ENCODE measurements around the gene XRCC5. TPM values are rescaled to one million over a fixed set of nuclear protein-coding genes. Genes with fewer than 3 reads are reported as not detected.

The XRCC5 gene
- total RNA-seq, 1 experiment from 2014 or later = 390 TPM

DNA sequence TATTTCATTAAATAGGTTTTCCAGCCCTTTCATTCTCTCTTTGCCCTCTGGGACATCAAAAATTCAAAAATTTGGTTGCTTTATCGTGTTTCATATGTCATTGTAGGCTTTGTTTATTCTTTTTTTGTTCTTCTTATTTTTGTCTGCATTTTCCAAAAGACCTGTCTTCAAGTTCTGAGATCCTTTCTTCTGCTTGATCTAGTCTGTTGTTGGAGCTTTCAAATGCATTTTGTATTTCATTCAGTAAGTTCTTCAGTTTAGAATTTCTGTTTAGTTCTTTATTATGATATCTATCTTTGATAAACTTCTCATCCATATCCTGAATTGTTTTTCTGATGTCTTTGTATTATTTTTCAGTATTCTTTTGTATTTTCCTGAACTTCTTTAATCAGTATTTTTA lies 123.6 kb downstream of the XRCC5 start:
- no peak for DNase-seq (ENCODE audit: low spot score)

DNA sequence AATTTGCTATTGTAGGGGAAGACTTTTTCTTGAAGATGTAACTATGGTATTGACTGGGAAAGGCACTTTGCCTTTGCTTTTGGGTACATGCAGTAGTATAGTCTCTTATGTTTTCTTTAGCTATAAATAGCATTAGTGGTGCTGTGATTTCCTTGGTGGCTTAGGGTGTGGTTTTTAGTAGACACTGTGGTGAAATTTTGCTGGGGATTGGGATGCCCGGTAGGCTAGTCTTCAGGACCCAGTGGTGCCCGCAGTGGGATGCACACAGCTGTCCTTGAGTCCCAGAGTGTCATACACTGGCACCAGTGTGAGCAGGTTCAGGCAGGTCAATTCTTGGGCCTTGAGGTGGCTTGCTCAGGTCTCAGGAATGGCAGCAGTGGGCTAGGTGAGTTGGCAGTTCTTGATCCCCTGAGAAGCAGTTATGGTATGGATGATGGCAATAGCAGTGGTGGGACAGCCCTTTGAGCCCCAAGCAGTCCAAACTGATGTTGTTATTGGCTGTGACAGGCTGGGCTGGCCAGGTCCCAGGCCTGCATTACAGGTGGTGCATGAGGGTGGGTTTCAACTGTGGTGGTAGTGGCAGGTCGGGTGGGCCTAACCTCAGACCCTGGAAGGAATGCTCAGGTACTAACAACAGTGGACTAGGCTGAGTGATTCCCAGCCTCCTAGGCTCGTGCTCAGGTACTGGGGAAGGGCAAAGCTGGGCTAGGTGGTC lies 124.3 kb downstream of the XRCC5 start:
- DNase-seq (ENCODE audit: low spot score) = no peak

DNA sequence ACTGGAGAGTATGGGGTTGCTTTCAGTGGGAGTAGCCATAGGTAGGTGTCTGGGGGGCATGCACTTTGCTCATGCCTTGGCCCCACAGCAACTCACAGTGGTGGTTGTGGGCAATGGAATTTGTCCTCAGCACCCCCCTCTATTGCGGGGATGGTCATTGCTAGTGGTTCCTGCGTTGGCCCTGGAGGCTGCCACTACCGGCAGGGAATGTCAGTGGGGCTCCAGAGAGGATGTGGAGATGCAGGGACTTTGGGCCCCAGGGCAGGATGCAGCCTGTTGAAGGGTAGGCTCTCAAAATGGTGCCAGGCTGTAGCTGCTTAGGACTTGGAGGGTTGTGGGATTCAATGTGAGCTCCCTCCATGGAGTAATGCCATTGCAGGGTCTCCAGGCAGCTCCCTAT lies 125.0 kb downstream of the XRCC5 start:
- DNase-seq (ENCODE audit: low spot score) = no peak

DNA sequence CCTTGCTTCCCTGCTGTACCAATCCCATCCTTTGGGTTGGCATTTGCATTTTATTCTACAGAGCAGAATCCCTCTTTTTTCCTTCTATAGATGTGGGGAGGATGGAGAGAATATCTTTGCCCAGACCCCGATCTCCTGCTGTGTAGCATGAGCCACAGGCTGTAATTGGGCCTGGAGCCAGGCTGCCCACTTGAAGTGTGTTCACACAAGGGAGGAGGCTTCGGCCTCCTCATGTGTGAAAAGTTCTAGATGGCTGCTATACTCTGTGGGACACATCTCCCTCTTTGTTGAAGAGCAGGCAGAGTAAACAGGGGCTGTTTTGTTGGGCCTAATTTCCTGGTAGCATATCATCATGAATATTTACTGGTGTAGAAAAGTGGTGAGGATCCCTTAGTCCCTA lies 126.3 kb downstream of the XRCC5 start:
- DNase-seq (ENCODE audit: low spot score) = no peak

DNA sequence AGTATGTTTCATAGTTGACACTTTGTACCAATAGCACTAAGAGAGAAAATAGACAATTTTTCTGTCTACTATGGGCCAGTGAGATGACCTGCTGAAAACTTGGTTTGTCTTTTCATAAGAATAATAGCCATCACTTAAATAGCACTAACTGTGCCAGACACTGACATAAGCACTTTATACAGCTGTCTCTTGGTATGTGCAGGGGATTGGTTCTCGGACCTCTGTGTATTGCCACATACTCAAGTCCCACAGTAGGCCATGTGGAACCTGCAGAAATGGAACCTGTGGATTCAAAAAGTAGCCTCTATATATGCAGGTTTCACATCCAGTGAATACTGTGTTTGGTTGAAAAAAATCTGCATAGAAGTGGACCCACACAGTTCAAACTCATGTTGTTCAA lies 126.7 kb downstream of the XRCC5 start:
- no peak for DNase-seq (ENCODE audit: low spot score)

DNA sequence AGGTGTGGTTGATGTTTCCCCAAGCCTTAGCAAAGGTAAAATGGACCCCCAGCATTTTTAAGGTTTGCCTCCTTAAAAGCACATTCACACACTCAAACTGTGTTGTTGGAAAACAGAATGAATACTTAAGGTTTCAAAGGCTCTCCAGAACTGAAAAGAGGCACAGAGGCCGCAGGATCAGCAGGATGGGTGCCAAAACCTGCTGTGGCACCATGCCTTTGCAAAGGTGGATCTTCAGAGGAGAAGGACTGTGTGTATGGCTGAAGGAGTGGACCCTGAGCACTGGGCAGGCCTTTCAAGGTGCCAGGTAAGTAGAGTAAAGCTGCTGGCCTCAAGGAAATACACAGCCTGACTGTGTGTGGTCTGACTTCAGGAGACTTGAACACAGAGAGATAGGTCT lies 127.3 kb downstream of the XRCC5 start:
- DNase-seq (ENCODE audit: low spot score) = no peak

DNA sequence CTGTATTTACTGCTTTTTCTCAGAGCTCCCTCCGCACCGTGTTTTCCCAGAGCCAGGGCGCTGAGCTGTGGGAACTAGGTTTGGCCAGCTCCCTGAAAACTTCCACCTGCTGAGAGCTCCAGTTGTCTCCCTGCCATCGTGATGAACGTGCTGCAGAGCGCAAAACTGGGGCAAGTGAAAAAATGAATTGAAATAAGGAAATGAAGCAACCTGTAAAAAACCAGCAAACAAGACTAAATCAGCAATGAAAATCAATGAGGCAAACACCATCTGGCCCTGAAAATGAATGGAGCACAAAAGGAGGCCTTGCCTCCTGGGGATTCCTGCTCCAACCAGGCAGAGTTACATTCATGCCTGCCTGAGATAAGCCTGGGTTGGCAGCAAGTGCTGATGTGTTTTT lies 133.2 kb downstream of the XRCC5 start:
- no peak for DNase-seq (ENCODE audit: low spot score)

DNA sequence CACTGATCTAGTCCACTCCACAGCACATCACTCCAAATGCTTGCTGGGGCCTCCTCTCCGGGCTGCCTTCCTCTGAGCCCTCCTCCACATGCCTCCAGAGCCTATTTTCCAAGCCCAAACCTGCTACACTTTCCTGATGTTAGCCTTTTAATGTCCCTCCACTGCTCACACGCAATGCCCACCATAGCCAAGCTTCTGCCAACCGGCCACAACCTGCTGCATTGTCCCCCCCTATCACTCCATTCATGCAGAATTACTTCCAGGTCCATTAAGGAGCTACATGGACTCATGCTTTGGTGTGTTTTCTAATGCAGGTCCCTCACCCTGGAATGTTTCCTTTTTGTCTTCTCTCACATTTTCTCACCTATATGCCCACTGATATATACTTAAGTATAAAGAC lies 133.9 kb downstream of the XRCC5 start:
- DNase-seq (ENCODE audit: low spot score) = no peak

DNA sequence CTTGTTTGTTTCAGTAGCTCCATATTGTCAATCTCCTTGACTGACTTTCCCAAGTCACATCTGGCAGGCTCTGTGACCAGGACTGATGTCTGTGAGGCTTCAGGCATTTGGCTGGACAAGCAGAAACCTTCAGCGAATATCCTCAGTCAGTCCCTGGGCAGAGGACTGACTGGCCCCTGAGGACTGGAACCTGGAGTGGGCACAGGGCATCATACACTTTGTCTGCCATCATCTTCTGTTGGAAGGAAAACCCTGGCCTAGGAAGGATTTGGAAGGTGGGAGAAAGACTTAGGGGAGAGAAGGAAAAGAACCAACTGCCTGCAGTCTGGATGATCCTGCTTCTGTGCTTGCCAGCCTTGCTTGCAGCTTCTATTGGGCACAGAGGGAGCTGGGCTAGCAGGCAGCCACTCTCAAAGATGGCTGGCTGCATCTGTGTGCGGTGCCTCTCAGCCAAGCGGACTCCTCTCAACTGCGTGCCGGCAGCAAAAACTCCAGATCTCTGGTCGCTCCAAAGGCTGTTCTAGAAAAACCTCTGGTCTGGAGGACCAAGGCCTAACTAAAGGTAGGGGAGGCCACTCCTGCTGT lies 136.3 kb downstream of the XRCC5 start:
- DNase-seq (ENCODE audit: low spot score) = no peak

DNA sequence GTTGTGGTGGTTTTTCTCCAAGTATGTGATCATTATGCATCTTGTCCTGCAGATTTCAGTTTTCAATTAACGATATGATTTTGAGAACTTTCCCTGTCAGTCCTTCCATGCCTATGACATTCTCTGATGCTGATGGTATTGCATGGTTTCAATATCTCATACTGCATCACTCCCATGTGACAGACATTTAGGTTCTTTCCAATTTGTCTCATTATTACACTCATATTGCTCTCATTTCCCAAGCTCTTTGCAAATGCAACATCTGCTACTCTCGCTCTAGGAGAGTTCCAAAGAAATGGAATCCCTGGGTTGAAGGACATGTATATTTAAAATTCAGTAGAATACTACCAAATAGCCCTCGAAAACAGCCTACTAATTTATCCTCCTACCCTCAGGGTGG lies 137.6 kb downstream of the XRCC5 start:
- DNase-seq (ENCODE audit: low spot score) = no peak

Other genes starting within 250 kb of the XRCC5 start
- 5.5 and 8.3 TPM in 2 replicates for gene MREG, start 95.8 kb upstream of the XRCC5 start, total RNA-seq (2014; rRNA removed; shearing (Covaris generic))
- 12.8 and 21.8 TPM in 2 replicates for gene PECR, start 27.5 kb upstream of the XRCC5 start, total RNA-seq (2014; rRNA removed; shearing (Covaris generic))
- gene TMEM169, start 27.4 kb upstream of the XRCC5 start, total RNA-seq (2014; rRNA removed; shearing (Covaris generic)) = 0.16 and 0.35 TPM in 2 replicates

Measured in H4 (cell line).